OCI-M2 (cell line): ENCODE data around the gene HOXA3.

ENCODE experiments used
- DNase-seq: peaks from one replicate; lab custom pipeline; 2025; ENCODE audit not compliant: unreplicated experiment; lab: John Stamatoyannopoulos, UW

The HOXA3 gene

GRCh38 chr7:27189997-27190748 lies 37.8 kb upstream of the HOXA3 start:
- no peak for DNase-seq

GRCh38 chr7:27189295-27189996 lies 37.1 kb upstream of the HOXA3 start:
- no peak for DNase-seq

- DNase-seq = no peak
Measured at GRCh38 chr7:27188386-27189294, 36.3 kb upstream of the HOXA3 start.

GRCh38 chr7:27187475-27188385 lies 35.3 kb upstream of the HOXA3 start:
- no peak for DNase-seq

GRCh38 chr7:27186668-27187474 lies 34.5 kb upstream of the HOXA3 start:
- DNase-seq = no peak

GRCh38 chr7:27185854-27186667 lies 33.7 kb upstream of the HOXA3 start:
- DNase-seq = no peak

GRCh38 chr7:27185013-27185853 lies 32.9 kb upstream of the HOXA3 start, which contains the start of gene HOXA11:
Gene HOXA11, minus strand, starts transcription at chr7:27185232. Its CDS starts 88 bp downstream, at chr7:27185144.
- DNase-seq = no peak

GRCh38 chr7:27184337-27185012 lies 32.1 kb upstream of the HOXA3 start:
- no peak for DNase-seq

- DNase-seq = no peak
Measured at GRCh38 chr7:27183682-27184336, 31.4 kb upstream of the HOXA3 start.

GRCh38 chr7:27182861-27183681 lies 30.7 kb upstream of the HOXA3 start:
- DNase-seq = no peak

GRCh38 chr7:27182285-27182841 lies 30.0 kb upstream of the HOXA3 start:
- no peak for DNase-seq

- no peak for DNase-seq
Measured at GRCh38 chr7:27181795-27182275, 29.5 kb upstream of the HOXA3 start.

- DNase-seq = no peak
Measured at GRCh38 chr7:27180431-27181420, 28.3 kb upstream of the HOXA3 start.
